Measurements from ENCODE around the gene SENP8. TPM values are rescaled to one million over a fixed set of nuclear protein-coding genes. Genes with fewer than 3 reads are reported as not detected.

Gene SENP8
- total and polyA plus RNA-seq, 2 of the 8 experiments (the other 6 are each of a cell fraction or from before 2014, with no cell fraction given), result 4.1 to 6.0 TPM

- Histone ChIP-seq H3K14ac (ENCODE audit: insufficient read length) (no peak overlapping the region), H3K36me3 (ENCODE audit: control insufficient read depth in 2 of 4, insufficient read depth in 4 of 4, low read length in 3 of 4) (no peaks in the 10 kb centered on the region), H2AK5ac (ENCODE audit: low read depth, low read length) (no peak overlapping the region), H2BK15ac (ENCODE audit: low read length) (no peak overlapping the region), H4K5ac (ENCODE audit: insufficient read length, low read depth, low read length) (no peak overlapping the region), H3K79me1 (ENCODE audit: low read depth, low read length) (no peaks in the 10 kb centered on the region), H4K8ac (ENCODE audit: extremely low read depth, insufficient read depth, low read length) (no peak overlapping the region), H3K4ac (replicated peaks; ENCODE audit: insufficient read length, low read depth, low read length) (no peak overlapping the region), H3K4me1 (replicated peaks in 1 of 4; ENCODE audit: control insufficient read depth in 3 of 4, insufficient read depth in 4 of 4, low read length in 3 of 4) (peaks cover 0 to 8% (median 2%) of the 10 kb centered on the region in 4 experiments; a peak in 3 of 7 replicates), H2BK20ac (ENCODE audit: low read length) (no peak overlapping the region), H3K23me2 (ENCODE audit: low read depth, low read length) (no peaks in the 10 kb centered on the region), H3K4me3 (ENCODE audit: extremely low read depth in 1 of 4, insufficient read depth in 2 of 4, low read depth in 3 of 4, low read length in 4 of 4) (no peak overlapping the region), H3K9ac (replicated peaks in 1 of 4; ENCODE audit: extremely low read depth in 1 of 4, low read depth in 3 of 4, low read length in 3 of 4) (no peak overlapping the region), H4K20me1 (replicated peaks in 1 of 2; ENCODE audit: control insufficient read depth in 1 of 2, insufficient read depth in 2 of 2, low read length in 2 of 2) (no peaks in the 10 kb centered on the region), H3K9me3 (ENCODE audit: insufficient read depth in 2 of 2, low read depth in 1 of 2, low read length in 1 of 2) (no peaks in the 10 kb centered on the region), H3K56ac (replicated peaks; ENCODE audit: insufficient read length, low read depth, low read length) (no peak overlapping the region), H3K79me2 (ENCODE audit: control insufficient read depth in 1 of 2, insufficient read depth in 2 of 2, low read length in 2 of 2) (no peaks in the 10 kb centered on the region), H3K27me3 (replicated peaks in 1 of 4; ENCODE audit: control insufficient read depth in 3 of 4, extremely low read depth in 1 of 4, insufficient read depth in 3 of 4, low read length in 3 of 4) (no peaks in the 10 kb centered on the region), H2BK12ac (ENCODE audit: low read depth, low read length) (0 out of 2 replicates have a peak overlapping the region, but pooled peaks have one; percentile 29), H3K4me2 (ENCODE audit: insufficient read depth in 1 of 2, low read depth in 2 of 2, low read length in 2 of 2) (no peak overlapping the region), H3K23ac (ENCODE audit: insufficient read length) (no peak overlapping the region), H2BK5ac (ENCODE audit: low read depth, low read length) (0 out of 2 replicates have a peak overlapping the region, but pooled peaks have one; percentile 8), H2BK120ac (replicated peaks; ENCODE audit: low read depth, low read length) (no peak overlapping the region), H3K27ac (ENCODE audit: low read depth, low read length) (no peak overlapping the region), H3K18ac (ENCODE audit: extremely low read depth, low read length) (no peak overlapping the region), H2AFZ (ENCODE audit: low read length) (no peak overlapping the region), H4K91ac (replicated peaks; ENCODE audit: insufficient read length, low read length) (no peak overlapping the region)
- DNase-seq (ENCODE audit: low read depth in 1 of 2, low spot score in 2 of 2) (no peak), FAIRE-seq (no peak)
- no peak for TF ChIP-seq NRF1 (IDR thresholded peaks at IDR 0.05; ENCODE audit: low read depth, low read length)
- no peak for TF ChIP-seq YY1 (IDR thresholded peaks at IDR 0.05; ENCODE audit: low read depth, low read length)
- TF ChIP-seq PHF8 (conservative IDR thresholded peaks at IDR 0.05; ENCODE audit: low read depth, low read length), result no peak
- TF ChIP-seq EP300 (IDR thresholded peaks at IDR 0.05; ENCODE audit: borderline replicate concordance in 1 of 2, low read depth in 2 of 2, low read length in 2 of 2), result no peak
- no peak for TF ChIP-seq EZH2 (IDR thresholded peaks at IDR 0.05; ENCODE audit: low read depth, low read length, severe bottlenecking)
- TF ChIP-seq BACH1 (IDR thresholded peaks at IDR 0.05; ENCODE audit: low read length), result no peak
- no peak for TF ChIP-seq SP4 (IDR thresholded peaks at IDR 0.05; ENCODE audit: low read length)
- TF ChIP-seq BRCA1 (IDR thresholded peaks at IDR 0.05; ENCODE audit: low read depth, low read length), result no peak
- no peak for TF ChIP-seq TEAD4 (IDR thresholded peaks at IDR 0.05; ENCODE audit: low read depth, low read length)
- TF ChIP-seq KDM5A (IDR thresholded peaks at IDR 0.05; ENCODE audit: low read length), result no peak
- TF ChIP-seq KDM1A (IDR thresholded peaks at IDR 0.05; ENCODE audit: borderline replicate concordance, low read length), result no peak
- no peak for TF ChIP-seq RAD21 (IDR thresholded peaks at IDR 0.05 in 1 of 2, conservative IDR thresholded peaks at IDR 0.05 in 1 of 2; ENCODE audit: low read depth in 2 of 2, low read length in 2 of 2)
- ChIA-PET CTCF (ENCODE audit: partially characterized antibody) (interaction anchor here (1.0 to 2.1 kb wide), 6 partner anchors 9 to 782 kb away, joined by 3 to 6 read pairs (median 5); no protein-coding TSS in a partner anchor), POLR2A (ENCODE audit: partially characterized antibody) (interaction anchor here (0.6 to 1.5 kb wide), 3 partner anchors 12 to 1277 kb away, joined by 3 read pairs; no protein-coding TSS in a partner anchor)
- 77% methylated on average over 7 of the region's 7 CpGs; no CpG with 5 or more reads in 1 of the 2 experiments for WGBS, 2 experiments (ENCODE audit: extremely low coverage in 1 of 2, insufficient coverage in 1 of 2, insufficient read length in 1 of 2, insufficient replicate concordance in 2 of 2, low coverage in 1 of 2, low lambda C conversion rate in 2 of 2, missing lambda C conversion rate in 1 of 2)
These were observed 50.1 kb downstream of the SENP8 start for GRCh38 chr15:72168131-72168807.
